ENCODE results near the gene PDS5A.
A peak's percentile ranks its signal among the peaks of the same experiment; 100 is the strongest.
"Not testable (repeated sequence)": the region's sequence is repeated elsewhere in the genome, so short reads cannot be mapped to it uniquely, and the experiment has no call there.

PDS5A gene

GRCh38 chr4:39977489-39978377 is at the start of gene PDS5A:
TSS of gene PDS5A (minus strand) at chr4:39977911. CDS start at chr4:39976577, 1,334 bp downstream.
- peak; percentile 90 for DNase-seq (ENCODE audit: low spot score)

GRCh38 chr4:40024049-40024448 is 46.3 kb upstream of the PDS5A start:
- not testable (repeated sequence) for DNase-seq (ENCODE audit: low spot score)

GRCh38 chr4:40021116-40021515 is 43.4 kb upstream of the PDS5A start:
- not testable (repeated sequence) for DNase-seq (ENCODE audit: low spot score)

- DNase-seq (ENCODE audit: low spot score): no peak
These were observed 42.5 kb upstream of the PDS5A start for GRCh38 chr4:40020221-40020620.

- no peak for DNase-seq (ENCODE audit: low spot score)
These were observed 38.3 kb upstream of the PDS5A start for GRCh38 chr4:40016007-40016406.

GRCh38 chr4:40003986-40004385 is 26.3 kb upstream of the PDS5A start:
- DNase-seq (ENCODE audit: low spot score): peak; percentile 25

GRCh38 chr4:40000711-40001110 is 23.0 kb upstream of the PDS5A start:
- DNase-seq (ENCODE audit: low spot score): no peak

GRCh38 chr4:39998659-39999345 is 21.1 kb upstream of the PDS5A start:
- DNase-seq (ENCODE audit: low spot score): no peak

GRCh38 chr4:39996811-39997210 is 19.1 kb upstream of the PDS5A start:
- no peak for DNase-seq (ENCODE audit: low spot score)

- no peak for DNase-seq (ENCODE audit: low spot score)
These were observed 16.7 kb upstream of the PDS5A start for GRCh38 chr4:39994406-39994805.

- DNase-seq (ENCODE audit: low spot score): not testable (repeated sequence)
These were observed 11.7 kb upstream of the PDS5A start for GRCh38 chr4:39989381-39989780.

- no peak for DNase-seq (ENCODE audit: low spot score)
These were observed 9.8 kb upstream of the PDS5A start for GRCh38 chr4:39987485-39987884.

- DNase-seq (ENCODE audit: low spot score): no peak
These were observed 1.2 kb upstream of the PDS5A start for GRCh38 chr4:39978904-39979303.

- DNase-seq (ENCODE audit: low spot score): no peak
These were observed 666 bp upstream of the PDS5A start for GRCh38 chr4:39978378-39978775.

GRCh38 chr4:39976945-39977488 is 694 bp downstream of the PDS5A start:
- DNase-seq (ENCODE audit: low spot score): peak; percentile 42

- peak; percentile 80 for DNase-seq (ENCODE audit: low spot score)
These were observed 1.4 kb downstream of the PDS5A start for GRCh38 chr4:39976141-39976944.

GRCh38 chr4:39975488-39976089 is 2.1 kb downstream of the PDS5A start:
- no peak for DNase-seq (ENCODE audit: low spot score)

GRCh38 chr4:39973052-39973451 is 4.7 kb downstream of the PDS5A start:
- not testable (repeated sequence) for DNase-seq (ENCODE audit: low spot score)

GRCh38 chr4:39970671-39971640 is 6.8 kb downstream of the PDS5A start:
- no peak for DNase-seq (ENCODE audit: low spot score)

GRCh38 chr4:39963656-39964055 is 14.1 kb downstream of the PDS5A start:
- no peak for DNase-seq (ENCODE audit: low spot score)

Measured in putamen (tissue), 1 donor.